ENCODE results near the gene ZNRF1.

- TF ChIP-seq POLR2A (IDR thresholded peaks at IDR 0.05) (no peak), CTCF (IDR thresholded peaks at IDR 0.05) (no peak), POLR2AphosphoS5 (IDR thresholded peaks at IDR 0.05) (no peak)
Measured at GRCh38 chr16:75074304-75074793, 75.5 kb downstream of the ZNRF1 start.

Data from stomach (tissue), 4 donors.